HepG2 (cell line): ENCODE measurements around the gene TKFC. TPM values are rescaled to one million over a fixed set of nuclear protein-coding genes. Genes with fewer than 3 reads are reported as not detected.

Source experiments
- ARID3A ChIP-seq: IDR thresholded peaks from 2 replicates; pipeline ENCODE4 v1.6.1; 2012; ENCODE audit warnings: low read depth, low read length, improper control_type of control experiment
- ATAD3A ChIP-seq: sonication (generic); formaldehyde crosslinking; IDR thresholded peaks from 2 replicates; pipeline ENCODE4 v1.4.0; 2020; ENCODE audit warnings: missing genetic modification reagents
- ATRX ChIP-seq: sonication (generic); formaldehyde crosslinking; IDR thresholded peaks from 2 replicates; pipeline ENCODE4 v1.4.0; 2020; ENCODE audit warnings: missing genetic modification reagents, borderline replicate concordance
- CHD4 ChIP-seq: fragments of 200-600 bp; sonication (generic); IDR thresholded peaks from 2 replicates; pipeline ENCODE4 v1.7.0; 2017; ENCODE audit warnings: mild to moderate bottlenecking, low read length, borderline replicate concordance
- GLI4 ChIP-seq: sonication (generic); formaldehyde crosslinking; IDR thresholded peaks from 2 replicates; pipeline ENCODE4 v1.5.1; 2020; ENCODE audit warnings: missing genetic modification reagents, mild to moderate bottlenecking, moderate library complexity, borderline replicate concordance
- HCFC1 ChIP-seq: fragments of 150-350 bp; IDR thresholded peaks from 2 replicates; pipeline ENCODE4 v1.6.1; 2014; ENCODE audit warnings: low read depth, low read length
- MAFK ChIP-seq, 2 experiments: IDR thresholded peaks in 1 of 2; conservative IDR thresholded peaks in 1 of 2; 2 replicates each; pipeline ENCODE4 v1.6.1; 2011; ENCODE audit warnings: improper control_type of control experiment in 2 of 2, low read length in 2 of 2
- MED8 ChIP-seq: sonication (generic); formaldehyde crosslinking; IDR thresholded peaks from 2 replicates; pipeline ENCODE4 v1.8.1; 2023; ENCODE audit warnings: mild to moderate bottlenecking, missing genetic modification reagents; ENCODE audit not compliant: insufficient replicate concordance
- MXI1 ChIP-seq: IDR thresholded peaks from 3 replicates; pipeline ENCODE4 v1.6.1; 2012; ENCODE audit warnings: low read depth, low read length, inconsistent platforms, borderline replicate concordance
- MZF1 ChIP-seq: sonication (generic); formaldehyde crosslinking; IDR thresholded peaks from 2 replicates; pipeline ENCODE4 v1.8.1; 2023; ENCODE audit warnings: mild to moderate bottlenecking, missing genetic modification reagents, borderline replicate concordance
- PLRG1 ChIP-seq: fragments of 450-650 bp; conservative IDR thresholded peaks from 2 replicates; pipeline ENCODE4 v1.6.1; 2016
- SAP130 ChIP-seq: IDR thresholded peaks from 2 replicates; pipeline ENCODE4 v1.6.1; 2016; ENCODE audit warnings: low read depth
- SOX13 ChIP-seq, 3 experiments: fragments of 450-650 bp in 1 of 3; sonication (generic) in 1 of 3; formaldehyde crosslinking in 1 of 3; IDR thresholded peaks in 2 of 3; conservative IDR thresholded peaks in 1 of 3; 2 replicates each; pipeline versions ENCODE4 v1.5.0 to v1.6.1; 2016 to 2020; ENCODE audit warnings: antibody characterized with exemption in 1 of 3, mild to moderate bottlenecking in 1 of 3, missing compliant biosample characterization in 1 of 3, missing genetic modification reagents in 1 of 3, moderate library complexity in 1 of 3
- TAF1 ChIP-seq: sonication (generic); formaldehyde crosslinking; IDR thresholded peaks from 2 replicates; pipeline ENCODE4 v1.4.0; 2020; ENCODE audit warnings: missing genetic modification reagents
- TIGD3 ChIP-seq: sonication (generic); formaldehyde crosslinking; IDR thresholded peaks from 2 replicates; pipeline ENCODE4 v1.5.1; 2020; ENCODE audit warnings: mild to moderate bottlenecking, missing genetic modification reagents, borderline replicate concordance
- ZFP41 ChIP-seq: sonication (generic); formaldehyde crosslinking; IDR thresholded peaks from 2 replicates; pipeline ENCODE4 v1.4.0; 2020; ENCODE audit warnings: mild to moderate bottlenecking, missing genetic modification reagents, borderline replicate concordance
- ZFYVE20 ChIP-seq: sonication (generic); formaldehyde crosslinking; IDR thresholded peaks from 2 replicates; pipeline ENCODE4 v1.8.0; 2023; ENCODE audit warnings: low read depth, mild to moderate bottlenecking, moderate library complexity, missing genetic modification reagents, borderline replicate concordance
- ZNF180 ChIP-seq: sonication (generic); formaldehyde crosslinking; IDR thresholded peaks from 2 replicates; pipeline ENCODE4 v1.4.0; 2020; ENCODE audit warnings: low read depth, missing genetic modification reagents, borderline replicate concordance
- ZNF207 ChIP-seq: fragments of 450-650 bp; IDR thresholded peaks from 2 replicates; pipeline ENCODE4 v1.6.1; 2016; ENCODE audit warnings: antibody characterized with exemption, borderline replicate concordance
- ZNF296 ChIP-seq: sonication (generic); formaldehyde crosslinking; conservative IDR thresholded peaks from 2 replicates; pipeline ENCODE4 v1.5.0; 2020; ENCODE audit warnings: mild to moderate bottlenecking, missing genetic modification reagents
- ZNF343 ChIP-seq: sonication (generic); formaldehyde crosslinking; IDR thresholded peaks from 2 replicates; pipeline ENCODE4 v1.4.0; 2020; ENCODE audit warnings: mild to moderate bottlenecking, missing genetic modification reagents
- ZNF549 ChIP-seq: sonication (generic); formaldehyde crosslinking; IDR thresholded peaks from 2 replicates; pipeline ENCODE4 v1.5.0; 2020; ENCODE audit warnings: missing genetic modification reagents
- ZNF841 ChIP-seq: sonication (generic); formaldehyde crosslinking; IDR thresholded peaks from 2 replicates; pipeline ENCODE4 v1.8.1; 2023; ENCODE audit warnings: missing genetic modification reagents, borderline replicate concordance
- polyA plus RNA-seq, 8 experiments: library from polyadenylated mRNA; depleted of rRNA in 3 of 8; stranded (reverse) in 7 of 8; unstranded in 1 of 8; fragments of >200 nt; fragmentation: Illumina TruSeq in 4 of 8; extraction: Trizol in 4 of 8; gene quantifications; 2 replicates each; pipeline versions ENCODE4 v1.2.1 to v1.2.3, GENCODE V29; 2011 to 2016; ENCODE audit warnings: low read depth in 4 of 8, missing spikeins in 1 of 8, mixed read lengths in 1 of 8; ENCODE audit not compliant: insufficient read depth in 1 of 8
- total RNA-seq, 5 experiments: library from RNA; depleted of rRNA; stranded (reverse); fragments of >200 nt; fragmentation: Illumina TruSeq; extraction: Trizol; gene quantifications; 2 replicates each; pipeline ENCODE4 v1.2.3, GENCODE V29; 2016; ENCODE audit warnings: low read depth in 1 of 5
- TF ChIP-seq, protein P1 (sequence below): sonication (generic); formaldehyde crosslinking; IDR thresholded peaks from 2 replicates; pipeline ENCODE4 v1.8.1; 2023; ENCODE audit warnings: mild to moderate bottlenecking, missing genetic modification reagents, borderline replicate concordance
- TF ChIP-seq, protein P2 (sequence below): sonication (generic); formaldehyde crosslinking; IDR thresholded peaks from 2 replicates; pipeline ENCODE4 v1.4.0; 2020; ENCODE audit warnings: mild to moderate bottlenecking, low read depth, missing genetic modification reagents

Gene TKFC
- total and polyA plus RNA-seq, 2 of the 13 experiments (the other 11 are each of a cell fraction or from before 2014, with no cell fraction given), result 147 to 197 TPM

GRCh38 chr11:61297746-61298145 lies 35.3 kb upstream of the TKFC start (continued):
- TF ChIP-seq MED8, result no peak
- TF ChIP-seq, protein P1, sequence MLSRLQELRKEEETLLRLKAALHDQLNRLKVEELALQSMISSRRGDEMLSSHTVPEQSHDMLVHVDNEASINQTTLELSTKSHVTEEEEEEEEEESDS (CRISPR knock-in tag), result no peak
- TF ChIP-seq TIGD3 (CRISPR knock-in tag), result no peak
- no peak for TF ChIP-seq TAF1 (CRISPR knock-in tag)
- 0 out of 4 replicates have a peak, but pooled peaks of 1 of the 2 experiments have one; percentile 7 for TF ChIP-seq MAFK (conservative IDR thresholded peaks at IDR 0.05 in 1 of 2, IDR thresholded peaks at IDR 0.05 in 1 of 2; ENCODE audit: low read length in 2 of 2)
- no peak for TF ChIP-seq ZNF343
- TF ChIP-seq, protein P2, sequence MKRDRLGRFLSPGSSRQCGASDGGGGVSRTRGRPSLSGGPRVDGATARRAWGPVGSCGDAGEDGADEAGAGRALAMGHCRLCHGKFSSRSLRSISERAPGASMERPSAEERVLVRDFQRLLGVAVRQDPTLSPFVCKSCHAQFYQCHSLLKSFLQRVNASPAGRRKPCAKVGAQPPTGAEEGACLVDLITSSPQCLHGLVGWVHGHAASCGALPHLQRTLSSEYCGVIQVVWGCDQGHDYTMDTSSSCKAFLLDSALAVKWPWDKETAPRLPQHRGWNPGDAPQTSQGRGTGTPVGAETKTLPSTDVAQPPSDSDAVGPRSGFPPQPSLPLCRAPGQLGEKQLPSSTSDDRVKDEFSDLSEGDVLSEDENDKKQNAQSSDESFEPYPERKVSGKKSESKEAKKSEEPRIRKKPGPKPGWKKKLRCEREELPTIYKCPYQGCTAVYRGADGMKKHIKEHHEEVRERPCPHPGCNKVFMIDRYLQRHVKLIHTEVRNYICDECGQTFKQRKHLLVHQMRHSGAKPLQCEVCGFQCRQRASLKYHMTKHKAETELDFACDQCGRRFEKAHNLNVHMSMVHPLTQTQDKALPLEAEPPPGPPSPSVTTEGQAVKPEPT (CRISPR knock-in tag), result no peak
- no peak for TF ChIP-seq ZNF207
- TF ChIP-seq ZNF180 (CRISPR knock-in tag), result no peak
- TF ChIP-seq MZF1 (CRISPR knock-in tag), result no peak
- TF ChIP-seq SOX13 (IDR thresholded peaks at IDR 0.05), result no peak
- peak in 1 of 2 experiments; percentile 23; a peak in 1 of 4 replicates for TF ChIP-seq SOX13 (CRISPR knock-in tag; conservative IDR thresholded peaks at IDR 0.05 in 1 of 2, IDR thresholded peaks at IDR 0.05 in 1 of 2)
- TF ChIP-seq ZFYVE20, result no peak
- TF ChIP-seq ZNF841 (CRISPR knock-in tag), result no peak
- TF ChIP-seq ZFP41 (CRISPR knock-in tag), result no peak
- no peak for TF ChIP-seq ATAD3A (CRISPR knock-in tag)
- TF ChIP-seq ATRX (CRISPR knock-in tag), result no peak
- TF ChIP-seq MXI1, result no peak
- TF ChIP-seq CHD4, result 0 out of 2 replicates have a peak, but pooled peaks have one; percentile 9
- no peak for TF ChIP-seq PLRG1
- no peak for TF ChIP-seq ZNF549 (CRISPR knock-in tag)
- peak; percentile 63; the same call in 1 of the 2 replicates for TF ChIP-seq SAP130
- no peak for TF ChIP-seq GLI4
- no peak for TF ChIP-seq ARID3A
- no peak for TF ChIP-seq ZNF296
- no peak for TF ChIP-seq HCFC1
